SIG-M5 treated with dmso at 0.1 percent for 504 hours (cell line): ENCODE measurements around the gene IQCE.
"Not testable (repeated sequence)": the region's sequence is repeated elsewhere in the genome, so short reads cannot be mapped to it uniquely, and the experiment has no call there.

ENCODE experiments used
- DNase-seq: peaks from one replicate; lab custom pipeline; 2025; ENCODE audit not compliant: unreplicated experiment; lab: John Stamatoyannopoulos, UW

IQCE gene

DNA sequence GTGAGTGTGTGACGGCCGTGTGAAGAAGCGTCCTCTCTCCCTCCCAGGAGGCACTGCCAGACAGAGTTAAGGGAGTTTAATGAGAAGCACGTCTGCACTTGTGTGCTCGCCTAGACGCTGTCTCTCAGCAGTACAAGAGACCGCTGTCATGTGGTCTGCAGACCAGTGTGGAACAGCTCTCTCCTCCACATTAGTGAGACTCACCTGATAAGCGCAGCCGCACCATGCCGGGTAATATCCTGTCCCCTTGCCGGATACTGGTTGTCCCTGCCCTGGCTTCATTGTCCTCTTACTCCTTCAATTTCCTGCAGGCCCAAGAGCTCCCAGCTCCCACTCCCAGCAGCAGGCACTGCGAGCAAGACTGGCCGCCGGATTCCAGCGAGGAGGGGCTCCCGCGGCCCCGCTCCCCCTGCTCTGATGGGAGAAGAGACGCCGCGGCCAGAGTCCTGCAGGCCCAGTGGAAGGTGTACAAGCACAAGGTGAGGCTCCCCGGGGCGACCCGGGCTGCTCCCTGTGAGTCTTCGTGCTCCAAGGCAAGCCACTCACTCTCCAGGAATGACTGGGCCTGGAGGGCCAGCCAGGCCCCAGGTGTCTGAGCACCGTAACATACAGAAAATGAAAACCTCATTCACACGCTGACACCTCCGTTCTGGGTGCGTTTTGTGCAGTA, 39.5 kb downstream of the IQCE start:
- DNase-seq: no peak

DNA sequence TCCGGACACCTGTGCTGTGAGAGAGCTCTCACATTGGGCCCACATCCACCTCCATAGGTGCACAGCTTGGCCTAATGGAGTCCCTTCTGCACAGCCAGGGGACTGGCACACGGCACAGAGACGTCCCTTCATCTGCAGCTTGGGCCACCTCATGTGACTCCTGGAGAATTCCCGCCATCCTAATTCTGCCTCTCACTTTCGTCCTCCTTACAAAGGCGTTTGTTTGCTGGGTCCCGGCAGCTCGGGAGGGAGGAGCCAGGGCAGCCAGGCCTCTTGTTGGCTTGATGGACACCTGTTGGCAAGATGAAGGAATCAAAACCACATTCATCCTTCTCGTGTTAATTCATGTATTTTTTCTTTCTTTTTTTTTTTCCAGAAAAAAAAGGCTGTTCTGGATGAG, 42.3 kb downstream of the IQCE start:
- DNase-seq: no peak

DNA sequence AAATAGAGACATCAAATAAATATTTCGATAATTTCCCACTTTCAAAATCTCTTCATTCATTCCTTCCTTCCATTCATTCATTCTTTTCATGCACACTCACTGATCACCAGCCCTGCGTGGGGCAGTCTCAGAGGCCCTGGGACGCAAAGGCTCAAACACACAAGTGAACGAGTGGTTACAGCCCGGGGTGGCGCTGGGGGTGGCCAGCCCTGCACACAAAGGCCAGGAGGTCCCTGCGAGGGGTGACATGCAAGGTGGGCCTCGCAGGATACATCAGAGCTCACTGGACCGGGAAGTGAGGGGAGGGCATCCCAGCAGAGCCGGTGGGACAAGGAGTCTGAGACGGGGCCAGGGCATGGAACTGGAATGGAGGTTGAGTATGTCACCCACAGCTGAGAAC, 43.1 kb downstream of the IQCE start:
- no peak for DNase-seq

DNA sequence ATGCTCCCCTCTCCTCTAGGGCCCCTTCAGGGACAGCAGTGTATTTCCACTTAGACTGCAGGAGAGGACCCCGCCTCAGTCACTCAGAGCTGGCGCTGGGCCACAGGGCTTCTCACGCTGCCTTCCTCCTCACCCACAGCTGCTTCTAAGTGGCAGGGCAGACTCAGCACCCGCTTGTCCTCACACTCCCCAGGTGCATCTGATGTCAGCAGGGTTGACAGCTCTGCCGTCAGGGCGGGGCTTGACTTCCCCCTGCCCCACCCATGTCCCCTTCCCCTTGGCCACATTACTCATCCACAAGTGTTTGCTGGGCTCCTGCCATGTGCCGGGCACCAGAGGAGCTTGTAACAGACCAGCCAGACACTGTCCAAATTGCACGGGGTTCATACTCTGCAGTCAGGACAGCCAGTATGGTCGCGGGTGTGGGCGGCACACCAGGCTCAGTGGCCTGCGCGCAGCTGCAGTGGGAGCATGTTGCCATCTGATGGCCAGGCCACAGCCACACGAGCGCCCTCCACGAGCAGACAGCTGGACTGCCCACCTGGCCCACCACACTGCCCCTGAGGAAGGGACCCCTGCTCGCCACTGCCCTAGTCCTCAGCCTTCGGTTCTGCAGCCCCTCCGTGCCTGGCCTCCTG, 43.7 kb downstream of the IQCE start:
- no peak for DNase-seq

DNA sequence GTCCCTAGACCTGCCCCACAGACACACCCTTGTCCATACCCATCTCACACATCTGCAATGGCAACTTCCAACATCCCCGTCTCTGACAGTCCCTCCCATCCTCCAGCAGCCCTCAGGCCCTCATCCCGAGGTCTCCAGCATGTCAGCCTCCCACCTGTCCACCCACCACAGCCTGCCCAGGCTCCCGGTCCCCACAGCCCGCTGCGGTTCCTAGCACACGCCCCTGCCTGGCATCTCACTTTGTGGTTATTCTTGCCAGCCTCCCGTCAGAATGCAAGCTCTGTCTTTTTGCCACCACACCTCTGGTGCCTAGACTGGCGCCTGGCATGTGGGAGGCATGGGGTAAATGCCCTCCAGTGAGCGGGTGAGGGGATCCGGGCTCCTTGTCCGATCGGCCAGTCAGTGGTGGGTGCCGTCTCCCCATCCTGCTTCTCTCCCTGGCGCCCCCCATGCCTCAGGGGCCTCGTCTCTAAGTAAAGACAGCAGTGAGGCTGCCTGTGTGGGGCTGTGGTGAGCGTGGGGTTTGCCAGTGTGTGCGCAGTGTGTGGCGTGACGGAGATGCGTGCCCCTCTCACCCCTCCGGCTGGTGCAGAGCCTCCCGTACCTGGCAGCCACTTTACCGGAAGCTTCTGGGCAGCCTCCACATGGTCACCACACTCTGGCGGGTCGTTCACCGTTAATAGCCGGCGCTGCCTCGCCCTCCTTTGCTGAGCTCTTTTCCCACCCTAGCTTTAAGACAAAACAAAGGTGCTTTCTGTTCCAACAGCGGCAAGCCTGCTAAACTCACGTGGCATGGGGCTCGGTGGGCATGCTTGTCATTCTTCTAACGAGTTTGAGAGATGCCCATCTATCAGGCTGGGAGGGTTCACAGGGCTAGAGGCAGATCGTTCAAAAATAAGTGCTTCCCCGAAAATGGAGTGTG, 44.5 kb downstream of the IQCE start:
- no peak for DNase-seq

DNA sequence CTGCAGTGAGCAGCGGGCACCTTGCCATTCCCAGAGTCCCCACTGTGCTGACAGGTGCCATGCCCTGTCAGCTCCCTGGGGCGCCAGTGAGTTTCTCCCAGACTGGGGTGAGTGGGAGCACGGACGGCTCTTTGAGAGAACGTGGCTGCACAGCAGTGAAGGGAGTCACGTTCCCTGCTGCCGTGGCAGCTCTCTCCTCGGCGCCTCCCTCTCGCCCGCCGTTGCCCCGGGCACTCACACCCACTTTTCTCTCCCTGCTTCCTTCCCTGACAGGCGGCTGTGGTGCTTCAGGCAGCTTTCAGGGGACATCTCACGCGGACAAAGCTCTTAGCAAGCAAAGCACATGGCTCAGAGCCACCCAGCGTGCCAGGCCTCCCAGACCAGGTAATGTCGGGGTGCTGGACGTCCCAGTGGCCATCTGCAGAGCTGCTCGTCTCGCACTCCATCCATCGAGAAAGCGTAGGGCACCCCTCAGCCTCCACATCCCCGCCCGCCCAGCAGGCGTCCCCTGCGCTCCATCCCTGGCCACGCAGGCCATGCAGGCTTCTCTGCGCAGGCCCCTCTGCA, 45.9 kb downstream of the IQCE start:
- DNase-seq: no peak

DNA sequence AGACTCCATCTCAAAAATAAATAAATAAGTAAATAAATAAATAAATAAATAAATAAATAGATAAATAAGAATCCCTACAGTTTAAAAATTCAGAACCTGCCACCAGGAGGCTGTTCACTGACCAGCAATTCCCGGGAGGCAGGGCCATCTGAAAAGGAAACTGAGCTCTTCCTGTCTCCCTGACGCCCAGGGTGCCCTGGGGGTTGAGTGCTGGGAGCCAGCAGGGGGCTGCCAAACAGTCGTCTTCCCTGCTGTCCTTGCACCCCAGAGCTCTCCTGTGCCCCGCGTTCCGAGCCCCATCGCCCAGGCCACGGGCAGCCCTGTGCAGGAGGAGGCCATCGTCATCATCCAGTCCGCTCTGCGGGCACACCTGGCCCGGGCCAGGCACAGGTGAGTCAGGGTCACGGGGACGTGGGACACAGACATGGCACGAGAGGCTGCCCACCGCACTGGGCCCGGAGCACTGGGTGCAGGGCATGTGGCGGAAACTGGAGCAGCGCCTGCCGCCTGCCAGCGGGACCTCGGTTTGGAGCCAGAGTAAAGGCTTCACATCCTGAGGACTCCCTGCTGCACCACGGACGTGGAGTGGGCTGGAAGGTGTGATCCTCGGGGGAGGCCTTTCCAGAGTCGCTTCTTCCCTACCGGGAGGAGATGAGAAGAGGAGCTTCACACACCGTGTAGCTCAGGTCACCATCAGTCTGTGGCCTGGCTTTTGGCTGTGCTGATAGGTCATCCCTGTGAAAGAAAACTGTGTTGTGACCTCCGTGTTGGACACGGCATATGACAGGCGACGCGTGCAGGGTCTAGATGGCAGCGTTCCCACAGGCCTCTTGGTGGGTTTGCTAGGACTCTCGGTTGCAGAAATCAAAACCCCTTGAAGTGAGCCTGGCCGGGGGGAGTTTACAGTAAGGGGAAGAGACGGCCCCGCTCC, 47.1 kb downstream of the IQCE start:
- DNase-seq: no peak

DNA sequence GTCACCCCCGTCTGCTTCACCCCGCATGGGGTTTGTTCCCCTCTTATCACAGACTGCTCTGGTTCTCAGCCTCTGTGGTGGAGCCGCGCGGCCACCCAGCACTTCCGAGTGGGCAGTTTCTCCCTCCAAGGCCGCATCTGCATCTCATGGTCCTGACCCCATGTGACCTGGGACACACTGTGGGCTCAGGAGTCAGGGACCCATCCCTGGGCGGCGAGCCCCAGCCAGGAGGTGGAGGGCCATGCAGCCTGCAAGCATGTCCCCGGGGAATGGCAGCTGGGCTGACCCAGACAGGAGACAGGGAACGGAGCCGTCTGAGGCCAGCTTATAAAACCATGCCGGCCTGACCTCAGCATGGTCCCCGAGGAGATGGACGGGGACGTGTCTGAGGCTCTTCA, 47.8 kb downstream of the IQCE start:
- DNase-seq: no peak

DNA sequence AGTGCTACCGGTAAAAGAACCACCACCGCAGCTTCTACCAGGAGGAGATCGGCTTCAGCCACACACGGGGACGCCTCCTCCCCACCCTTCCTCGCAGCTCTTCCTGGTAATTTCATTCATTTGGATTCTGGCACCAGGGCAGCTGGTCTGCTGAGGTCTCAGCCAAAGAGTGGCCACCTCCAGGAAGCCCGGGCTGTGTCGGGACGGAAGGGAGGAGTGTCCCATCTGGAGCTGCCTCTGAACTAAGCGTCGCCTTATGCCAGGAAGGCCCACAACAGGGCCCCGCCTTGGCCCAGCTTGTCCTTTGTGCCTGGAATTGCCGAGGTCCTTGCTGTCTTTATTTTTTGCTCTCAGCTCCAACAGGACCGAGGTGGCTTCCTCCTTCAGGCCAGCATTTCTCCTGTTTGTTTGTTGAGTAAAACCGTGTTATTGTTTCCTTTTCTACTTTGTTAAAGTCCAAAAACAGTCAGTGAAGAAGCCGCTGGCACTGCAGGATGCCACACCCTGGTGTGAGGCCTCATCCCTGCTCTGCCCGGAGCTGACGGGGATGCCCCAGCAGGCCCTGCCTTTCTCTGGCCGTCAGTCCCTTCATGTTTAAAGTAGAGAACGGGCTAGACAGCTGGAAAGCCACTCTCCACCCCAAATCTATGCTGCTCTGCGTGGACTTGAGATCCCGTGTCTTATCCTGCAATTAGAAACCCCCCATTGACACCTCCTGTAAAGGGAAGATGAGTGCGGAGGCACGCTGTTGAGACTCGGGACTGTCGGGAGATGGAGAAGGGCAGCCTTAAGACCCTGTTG, 48.5 kb downstream of the IQCE start:
- no peak for DNase-seq

DNA sequence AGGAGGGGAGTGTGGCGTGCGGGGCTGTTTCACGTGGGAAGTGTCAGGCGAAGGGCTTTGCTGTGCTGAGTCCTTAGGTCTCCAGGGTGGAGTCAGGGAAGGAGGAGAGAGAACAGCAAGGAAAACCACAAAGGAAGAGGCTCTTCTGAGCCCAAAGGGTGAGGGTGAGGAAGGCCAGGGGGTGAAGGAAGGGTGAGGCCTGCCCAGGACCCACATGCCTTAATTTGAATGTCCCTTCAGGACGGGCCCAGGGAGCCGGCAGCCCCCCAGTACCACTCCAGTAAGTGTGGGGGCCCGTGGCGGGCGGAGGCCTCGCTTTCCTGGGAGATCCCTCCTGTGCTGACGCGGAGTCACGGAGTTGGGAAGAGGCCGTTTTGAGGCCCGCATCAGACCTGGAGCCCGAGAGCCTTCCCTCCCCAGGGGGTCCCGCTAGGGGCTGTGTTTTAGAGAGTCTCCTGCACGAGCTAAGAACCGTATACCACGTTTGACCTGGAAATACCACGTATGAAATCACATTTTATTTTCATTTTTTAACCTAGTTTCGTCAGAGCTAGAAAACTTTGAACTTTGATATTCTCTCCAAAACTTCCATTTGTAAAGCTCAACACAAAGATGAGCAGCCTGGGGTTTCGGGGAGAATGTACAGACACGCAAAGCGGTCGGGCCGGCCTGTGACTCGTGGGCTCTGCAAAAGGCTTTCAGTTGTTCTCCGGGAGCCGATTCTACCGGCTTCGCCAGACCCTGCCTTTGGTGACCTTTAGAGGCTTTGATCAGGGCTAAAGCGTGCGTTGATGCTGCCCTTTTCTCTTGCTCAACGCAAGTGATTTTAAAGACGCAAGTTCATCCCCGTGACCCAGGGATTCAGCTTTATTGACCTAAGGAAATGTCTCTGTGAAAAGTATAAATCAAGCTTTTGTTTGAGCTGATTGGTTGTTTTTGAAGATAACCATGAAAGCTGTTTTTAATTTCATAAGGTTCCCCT, 49.4 kb downstream of the IQCE start:
- no peak for DNase-seq

DNA sequence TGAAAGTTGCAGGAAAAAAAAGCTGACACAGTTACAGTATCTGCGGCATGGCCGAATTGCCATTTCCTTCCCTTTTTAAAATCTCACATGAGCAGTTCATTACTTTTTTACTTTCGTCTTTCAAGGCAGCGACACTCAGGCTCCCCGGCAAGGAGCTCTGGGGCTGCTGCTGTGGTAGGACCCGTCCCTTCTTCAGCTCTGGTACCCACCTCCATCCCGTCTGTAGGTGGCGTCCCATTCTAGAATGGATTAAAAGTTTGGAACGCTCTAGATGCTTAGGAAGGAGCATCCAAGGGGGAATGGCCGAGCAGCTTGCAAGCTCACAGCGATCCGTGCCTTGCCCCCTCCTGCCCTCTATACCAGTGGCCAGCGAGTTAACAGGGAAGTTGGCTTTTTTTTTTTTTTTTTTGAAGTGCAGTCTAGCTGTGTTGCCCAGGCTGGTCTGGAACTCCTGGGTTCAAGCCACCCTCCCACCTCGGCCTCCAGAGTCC, 50.2 kb downstream of the IQCE start:
- DNase-seq: peak; percentile 35

DNA sequence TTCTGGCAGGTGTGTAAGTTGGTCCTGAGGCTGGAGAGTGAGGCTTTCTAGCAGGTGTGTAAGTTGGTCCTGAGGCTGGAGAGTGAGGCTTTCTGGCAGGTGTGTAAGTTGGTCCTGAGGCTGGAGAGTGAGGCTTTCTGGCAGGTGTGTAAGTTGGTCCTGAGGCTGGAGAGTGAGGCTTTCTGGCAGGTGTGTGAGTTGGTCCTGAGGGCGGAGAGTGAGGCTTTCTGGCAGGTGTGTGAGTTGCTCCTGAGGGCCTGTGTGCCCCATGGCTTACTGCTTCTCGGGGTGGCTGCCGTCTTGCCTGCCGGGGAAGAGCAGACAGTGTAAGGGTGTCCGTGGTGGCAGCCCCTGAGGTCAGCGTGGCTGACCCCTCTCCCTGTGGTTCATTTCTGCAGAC, 50.9 kb downstream of the IQCE start:
- not testable (repeated sequence) for DNase-seq

DNA sequence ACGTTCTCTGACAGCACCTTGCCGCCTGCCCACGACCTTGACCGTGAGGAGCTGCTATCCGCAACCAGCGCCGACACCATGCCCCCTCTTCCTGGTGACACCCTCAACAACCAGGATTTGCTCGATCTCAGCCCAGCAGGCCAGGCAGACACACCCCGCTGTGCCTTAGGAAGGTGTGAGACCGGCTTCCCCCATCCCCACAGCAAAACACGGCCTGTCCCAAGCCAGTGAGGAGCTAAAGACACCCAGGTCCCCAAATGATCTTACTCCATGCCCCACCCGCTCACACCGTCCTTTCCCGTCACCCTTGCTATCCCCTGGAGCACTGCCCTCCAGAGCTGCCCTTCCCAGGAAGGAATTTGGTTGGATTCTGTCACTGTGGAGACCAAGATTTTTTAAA, 51.7 kb downstream of the IQCE start:
- DNase-seq: no peak

DNA sequence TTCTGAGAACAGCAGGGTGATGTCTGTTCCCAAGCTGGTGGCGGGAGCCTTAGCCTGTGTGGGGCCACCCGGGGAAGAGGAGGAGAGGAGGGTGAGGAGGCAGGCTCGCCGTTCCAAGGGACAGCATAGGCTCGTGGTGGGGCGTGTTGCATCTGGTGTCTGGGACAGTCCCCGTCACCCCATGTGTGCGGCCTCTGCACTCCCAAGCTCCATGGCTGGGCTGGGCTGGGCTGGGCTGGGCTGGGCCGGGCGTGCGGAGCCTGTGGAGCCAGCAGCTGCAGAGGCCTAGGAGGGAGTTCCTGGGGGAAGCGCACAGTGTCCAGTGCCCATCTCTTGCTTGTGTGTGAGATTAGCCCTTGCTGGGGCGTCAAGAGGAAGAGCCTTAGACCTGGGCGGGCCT, 52.1 kb downstream of the IQCE start:
- no peak for DNase-seq

DNA sequence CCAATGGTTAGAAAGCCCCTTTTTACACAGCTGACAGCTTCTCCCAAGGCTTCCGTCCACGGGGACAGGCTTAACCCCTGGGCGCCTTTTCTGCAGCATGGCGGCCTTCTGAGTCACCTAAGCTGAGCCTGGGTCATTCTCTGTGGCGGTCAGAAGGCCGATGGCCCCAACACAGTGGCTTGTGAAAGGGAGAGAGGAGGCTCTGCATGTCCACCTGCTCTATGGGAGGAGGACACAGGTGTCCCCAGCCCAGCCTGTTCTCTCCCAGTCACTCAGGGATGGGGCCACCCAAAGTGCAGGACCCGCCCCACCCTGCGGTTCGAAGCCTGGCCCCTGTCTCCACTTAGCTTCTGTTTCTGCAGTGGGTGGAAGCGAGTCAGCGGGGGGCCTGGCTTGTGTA, 52.6 kb downstream of the IQCE start:
- DNase-seq: no peak

DNA sequence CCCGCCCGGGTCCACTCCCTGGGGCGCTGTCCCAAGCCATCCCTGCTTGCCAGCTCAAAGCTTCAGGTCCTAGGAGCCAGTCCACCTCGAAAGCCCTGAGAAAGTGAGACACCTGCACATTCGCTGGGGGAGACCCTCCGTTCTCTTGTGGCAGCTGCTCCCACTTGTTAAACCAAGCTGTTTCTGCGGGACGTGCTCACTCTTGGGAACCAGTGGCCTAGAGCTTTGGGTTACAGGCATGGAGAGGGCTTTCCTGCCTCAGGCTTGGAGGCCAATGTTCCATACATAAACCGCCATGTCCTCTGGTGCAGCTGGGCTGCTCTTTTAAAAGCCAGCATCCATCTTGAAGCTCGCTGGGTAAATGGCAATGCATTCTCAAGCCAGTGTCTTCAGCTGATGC, 53.1 kb downstream of the IQCE start:
- no peak for DNase-seq

DNA sequence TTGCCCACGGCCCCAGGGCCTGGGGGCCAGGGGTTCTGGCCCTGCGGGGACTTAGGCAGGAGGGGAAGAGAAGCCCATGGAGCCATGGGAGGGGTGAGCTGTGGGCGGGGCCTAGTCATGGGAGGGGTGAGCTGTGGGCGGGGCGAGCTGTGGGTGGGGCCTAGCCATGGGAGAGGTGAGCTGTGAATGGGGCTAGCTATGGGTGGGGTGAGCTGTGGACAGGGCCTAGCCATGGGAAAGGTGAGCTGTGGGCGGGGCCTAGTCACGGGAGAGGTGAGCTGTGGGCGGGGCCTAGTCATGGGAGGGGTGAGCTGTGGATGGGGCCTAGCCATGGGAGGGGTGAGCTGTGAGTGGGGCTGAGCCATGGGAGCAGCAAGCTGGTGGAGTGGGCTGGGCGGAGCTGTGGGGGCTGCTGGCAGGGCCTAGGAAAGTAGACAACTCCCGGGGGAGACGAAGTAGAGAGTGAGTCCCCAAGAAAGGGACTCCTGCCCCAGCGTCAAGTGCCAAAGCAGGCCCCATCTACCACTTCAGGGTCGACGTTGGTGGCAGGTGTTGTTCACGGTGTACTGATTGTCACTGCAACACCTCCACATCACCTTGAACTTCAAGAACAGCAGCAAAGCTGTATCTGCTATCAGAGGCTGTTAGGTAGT, 53.8 kb downstream of the IQCE start:
- no peak for DNase-seq
